K562 (cell line): Measurements from ENCODE around the gene PLXDC1. TPM values are rescaled to one million over a fixed set of nuclear protein-coding genes. Genes with fewer than 3 reads are reported as not detected.
A peak's percentile ranks its signal among the peaks of the same experiment; 100 is the strongest.

Experiments
- ATAC-seq: fragments of 200-7000 bp; cut with Tn5 transposase; 3 replicates; pipeline ENCODE4 v1.9.1; 2020; ENCODE audit warnings: moderate library complexity
- BruUV-seq: library from RNA; stranded (reverse); fragments of 400-500 nt; replicated peaks from 2 replicates; lab custom pipeline; 2021; lab: Mats Ljungman, UMichigan
- CTCF ChIA-PET: fragments of 300-600 bp; formaldehyde crosslinking; extraction: SDS; loops from one replicate; lab custom pipeline; 2021; ENCODE audit warnings: low intra/inter-chr PET ratio; lab: Yijun Ruan, JAX
- POLR2A ChIA-PET: fragments of 300-600, 350-650 bp; sonication (Branson Sonifier 250); formaldehyde crosslinking; extraction: SDS; loops from one replicate; lab custom pipeline; 2021; ENCODE audit warnings: antibody characterized with exemption, inconsistent platforms; lab: Yijun Ruan, JAX
- DNase-seq, 4 experiments: peaks; one replicate each; pipeline versions ENCODE4 v3.0.0 to v3.0.0-alpha.2; 2011 to 2018; ENCODE audit warnings: low spot score in 3 of 4, mixed read lengths in 3 of 4; ENCODE audit errors: extremely low read depth in 1 of 4
- FAIRE-seq: peaks from 2 replicates; lab custom pipeline; 2011; peaks lifted over from hg19 to GRCh38; lab: Jason Lieb, UNC
- H2AFZ ChIP-seq: 2 replicates; pipeline ENCODE4 v1.6.0; 2011; ENCODE audit warnings: low read depth, low read length, control low read depth, inconsistent platforms
- H3K27ac ChIP-seq: fragments of 200-600 bp; 3 replicates; pipeline ENCODE4 v1.8.0; 2011; ENCODE audit warnings: low read depth, mild to moderate bottlenecking, control low read depth, inconsistent platforms, low read length, moderate library complexity, mixed read lengths; ENCODE audit errors: extremely low read depth
- H3K27me3 ChIP-seq, 2 experiments: fragments of 300-600 bp in 1 of 2; 2 replicates in 1 of 2; 3 replicates in 1 of 2; pipeline versions ENCODE4 v1.6.0 to v1.8.0; 2011; ENCODE audit warnings: inconsistent platforms in 2 of 2, low read length in 2 of 2, mild to moderate bottlenecking in 1 of 2, mixed read lengths in 1 of 2, moderate library complexity in 1 of 2; ENCODE audit not compliant: control insufficient read depth in 2 of 2, insufficient read depth in 2 of 2
- H3K36me3 ChIP-seq: fragments of 300-600 bp; 3 replicates; pipeline ENCODE4 v1.8.0; 2011; ENCODE audit warnings: mild to moderate bottlenecking, low read length, inconsistent platforms; ENCODE audit not compliant: control insufficient read depth, insufficient read depth
- H3K4me1 ChIP-seq, 2 experiments: fragments of 200-600 bp in 1 of 2; replicated peaks in 1 of 2; 2 replicates in 1 of 2; 3 replicates in 1 of 2; pipeline versions ENCODE4 v1.5.1 to v1.8.0; 2011; ENCODE audit warnings: inconsistent platforms in 2 of 2, low read length in 2 of 2, mild to moderate bottlenecking in 1 of 2, mixed read lengths in 1 of 2, moderate library complexity in 1 of 2; ENCODE audit not compliant: control insufficient read depth in 2 of 2, insufficient read depth in 2 of 2
- H3K4me2 ChIP-seq: 2 replicates; pipeline ENCODE4 v1.6.1; 2011; ENCODE audit warnings: low read length, control low read depth, inconsistent platforms, mixed read lengths; ENCODE audit not compliant: insufficient read depth
- H3K4me3 ChIP-seq: fragments of 200-600 bp; sonication (generic), shearing (Covaris generic); 2 replicates; pipeline ENCODE4 v1.5.1; 2016; ENCODE audit warnings: control low read depth, inconsistent platforms
- H3K79me2 ChIP-seq: fragments of 200-600 bp; 3 replicates; pipeline ENCODE4 v1.8.0; 2011; ENCODE audit warnings: low read length, inconsistent platforms; ENCODE audit not compliant: control insufficient read depth, insufficient read depth
- H3K9ac ChIP-seq, 2 experiments: 2 replicates each; pipeline versions ENCODE4 v1.6.0 to v1.6.1; 2011; ENCODE audit warnings: low read depth in 2 of 2, low read length in 2 of 2, control low read depth in 1 of 2, inconsistent platforms in 1 of 2, mild to moderate bottlenecking in 1 of 2, mixed read lengths in 1 of 2; ENCODE audit not compliant: insufficient read depth in 1 of 2
- H3K9me1 ChIP-seq: one replicate; pipeline ENCODE4 v1.6.0; 2011; ENCODE audit warnings: inconsistent platforms, mild to moderate bottlenecking, low read length, moderate library complexity; ENCODE audit not compliant: control insufficient read depth, insufficient read depth
- H3K9me3 ChIP-seq: replicated peaks from 2 replicates; pipeline ENCODE4 v1.5.1; 2011; ENCODE audit warnings: low read depth, low read length, inconsistent platforms; ENCODE audit not compliant: control insufficient read depth, insufficient read depth
- H4K20me1 ChIP-seq: replicated peaks from 2 replicates; pipeline ENCODE4 v1.6.1; 2011; ENCODE audit warnings: low read length, inconsistent platforms, mixed read lengths; ENCODE audit not compliant: control insufficient read depth, insufficient read depth
- GTF2F1 ChIP-seq: IDR thresholded peaks from 2 replicates; pipeline ENCODE4 v1.6.1; 2011; ENCODE audit warnings: low read depth, low read length, improper control_type of control experiment
- HDAC1 ChIP-seq, 2 experiments: fragments of 450-650 bp; IDR thresholded peaks; 2 replicates each; pipeline ENCODE4 v1.6.1; 2016 to 2017; ENCODE audit warnings: inconsistent platforms in 1 of 2, mild to moderate bottlenecking in 1 of 2, moderate library complexity in 1 of 2
- ILK ChIP-seq: fragments of 450-650 bp; IDR thresholded peaks from 2 replicates; pipeline ENCODE4 v1.6.1; 2016; ENCODE audit warnings: missing genetic modification characterization, low read depth, mild to moderate bottlenecking, missing compliant biosample characterization, moderate library complexity, borderline replicate concordance
- NELFE ChIP-seq: IDR thresholded peaks from 2 replicates; pipeline ENCODE4 v1.6.1; 2011; ENCODE audit warnings: mild to moderate bottlenecking; ENCODE audit not compliant: insufficient read depth, insufficient read length
- ZNF143 ChIP-seq: sonication (generic); formaldehyde crosslinking; IDR thresholded peaks from 2 replicates; pipeline ENCODE4 v1.9.0; 2022; ENCODE audit warnings: mild to moderate bottlenecking, missing genetic modification reagents
- WGBS: fragments of 100-300 bp; shearing (Covaris generic); methylation state at CpG from one replicate; pipeline ENCODE4 v1.1.6; 2016; ENCODE audit warnings: low coverage, mixed read lengths; ENCODE audit not compliant: insufficient coverage; ENCODE audit errors: missing lambda C conversion rate; 5-methylcytosine and 5-hydroxymethylcytosine counted together
- in situ Hi-C: fragments of 300-500 bp; cut with MboI; formaldehyde crosslinking; loops from 4 replicates; pipeline ENCODE4 v1.15.0; 2018; ENCODE audit warnings: inconsistent platforms, mixed read lengths
- intact Hi-C: fragments of 100-400 bp; cut with micrococcal nuclease; formaldehyde crosslinking; loops from 2 replicates; pipeline ENCODE4 v1.14.2; 2022
- polyA plus RNA-seq, 8 experiments: library from polyadenylated mRNA; depleted of rRNA in 4 of 8; stranded (reverse) in 5 of 8; unstranded in 3 of 8; fragments of >200 nt; fragmentation: Nextera tagmentation in 2 of 8; fragmentation: Illumina TruSeq in 1 of 8; extraction: Ambion mirVana in 2 of 8; extraction: Trizol in 1 of 8; gene quantifications; 2 replicates each; pipeline versions ENCODE4 v1.2.1 to v1.2.3, GENCODE V29; 2011 to 2014; ENCODE audit warnings: inconsistent platforms in 1 of 8, missing spikeins in 1 of 8
- total RNA-seq, 7 experiments: library from RNA; depleted of rRNA in 6 of 7; stranded (reverse); fragments of >200 nt in 6 of 7; fragmentation: Illumina TruSeq in 2 of 7; extraction: Trizol in 2 of 7; gene quantifications; 2 replicates each; pipeline versions ENCODE4 v1.2.1 to v1.2.3, GENCODE V29; 2011 to 2021; ENCODE audit warnings: low replicate concordance in 1 of 7
- TF ChIP-seq, protein P1 (sequence below), 2 experiments: fragments of 150-350 bp in 1 of 2; IDR thresholded peaks; 2 replicates each; pipeline ENCODE4 v1.6.1; 2012 to 2016; ENCODE audit warnings: low read depth in 2 of 2, low read length in 2 of 2, mild to moderate bottlenecking in 1 of 2, moderate library complexity in 1 of 2
- TF ChIP-seq, protein P2 (sequence below): fragments of 450-650 bp; IDR thresholded peaks from one replicate; pipeline ENCODE4 v1.6.1; 2018; ENCODE audit warnings: mild to moderate bottlenecking, moderate library complexity; ENCODE audit not compliant: partially characterized antibody

Gene PLXDC1
- total and polyA plus RNA-seq, 9 of the 15 experiments (the other 6 are each of a cell fraction or from before 2014, with no cell fraction given), result not detected

DNA sequence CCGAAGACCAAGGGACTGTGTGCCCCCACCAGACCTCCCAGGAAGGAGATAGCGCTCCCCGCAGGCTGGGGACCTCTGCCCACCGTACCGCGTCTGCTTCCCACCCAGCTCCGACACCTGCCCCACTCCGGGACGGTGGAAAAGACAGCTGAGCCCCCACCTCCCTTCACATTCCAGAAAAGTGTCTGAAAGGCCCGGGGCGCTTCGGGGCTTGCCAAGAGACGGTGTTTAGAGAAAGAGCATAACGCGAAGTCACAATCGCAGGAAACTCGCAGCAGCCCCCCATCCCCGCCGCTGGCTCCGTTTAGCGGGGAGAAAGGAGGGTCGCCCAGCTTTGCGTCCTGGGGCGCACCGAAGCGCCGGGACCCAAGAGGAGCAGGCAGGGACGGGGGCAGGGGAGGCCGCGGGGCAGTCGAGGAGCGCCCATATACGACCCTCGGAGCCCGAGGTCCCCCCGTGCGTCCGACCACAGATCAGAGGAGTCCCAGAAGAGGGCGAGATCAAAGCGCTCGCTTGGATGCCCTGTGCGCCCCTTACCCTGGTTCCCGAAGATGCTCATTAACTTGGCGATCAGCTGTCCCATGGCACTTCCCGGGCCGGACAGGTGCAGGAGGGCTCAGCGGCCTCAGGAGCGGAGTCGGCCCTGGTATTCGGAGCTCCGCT, 13.9 kb upstream of the PLXDC1 start:
- ChIA-PET CTCF (no interaction called here), POLR2A (interaction anchor here (0.5 to 1.4 kb wide), 9 partner anchors 9 to 277 kb away, joined by 3 to 14 read pairs (median 3); partner anchors contain the start of gene PLXDC1)
- DNase-seq (no peak), FAIRE-seq (no peak), ATAC-seq (no peak)
- peak overlapping the region; percentile 75 for H2AFZ ChIP-seq
- no peaks in the 10 kb centered on the region for H3K79me2 ChIP-seq
- TF ChIP-seq ZNF143 (no peak), NELFE (no peak), ILK (no peak)
- H3K27ac ChIP-seq, result no peak overlapping the region
- intact Hi-C loops (no loop called here), in situ Hi-C loops (no loop called here)
- no TSS peak for BruUV-seq
- peak overlapping the region; percentile 70; the same call in 1 of the 2 replicates for H3K4me2 ChIP-seq
- H3K9me1 ChIP-seq, result no peaks in the 10 kb centered on the region
- H3K9me3 ChIP-seq, result no peaks in the 10 kb centered on the region
- H3K36me3 ChIP-seq, result no peaks in the 10 kb centered on the region
- peaks cover 5 to 19% of the 10 kb centered on the region in 2 experiments; a peak in 3 of 5 replicates for H3K4me1 ChIP-seq
- 57% methylated on average over 29 of the region's 51 CpGs for WGBS
- peak overlapping the region in 1 of 2 experiments; percentile 62; a peak in 1 of 4 replicates for H3K9ac ChIP-seq
- peaks cover 0 to 6% of the 10 kb centered on the region in 2 experiments; a peak in 2 of 5 replicates for H3K27me3 ChIP-seq
- H4K20me1 ChIP-seq, result no peaks in the 10 kb centered on the region
- H3K4me3 ChIP-seq, result no peak overlapping the region

DNA sequence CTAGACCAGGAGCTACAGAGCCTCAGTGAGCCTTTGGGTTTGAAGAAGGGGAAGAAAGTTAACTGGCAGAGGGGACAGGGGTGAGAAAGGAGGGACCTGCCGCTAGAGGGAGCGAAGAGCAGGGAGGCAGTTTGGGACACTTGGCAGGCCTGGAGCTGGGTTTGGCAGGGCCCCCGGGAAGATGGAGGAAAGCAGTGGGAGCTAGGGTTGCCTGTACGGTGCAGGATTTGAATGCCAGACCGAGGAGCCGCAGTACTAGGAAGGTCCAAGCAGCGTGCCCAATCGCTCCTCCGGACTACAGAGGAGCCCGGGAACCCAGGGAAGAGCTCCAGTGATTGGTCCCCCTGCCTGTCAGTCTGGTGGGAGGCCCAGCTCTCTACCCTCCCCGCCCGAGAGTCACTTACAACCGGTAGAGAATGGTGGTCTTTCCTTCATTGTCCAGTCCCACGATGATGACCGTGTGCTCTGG, 13.3 kb upstream of the PLXDC1 start:
- Histone ChIP-seq H3K27me3 (peaks cover 0 to 7% of the 10 kb centered on the region in 2 experiments; a peak in 2 of 5 replicates), H3K9me3 (no peaks in the 10 kb centered on the region), H3K4me2 (peak overlapping the region; percentile 70), H3K4me3 (no peak overlapping the region), H3K27ac (no peak overlapping the region), H4K20me1 (no peaks in the 10 kb centered on the region), H3K9ac (peak overlapping the region in 1 of 2 experiments; percentile 62; a peak in 2 of 4 replicates), H3K9me1 (no peaks in the 10 kb centered on the region), H2AFZ (peak overlapping the region; percentile 75), H3K4me1 (peaks cover 5 to 19% of the 10 kb centered on the region in 2 experiments; a peak in 3 of 5 replicates), H3K36me3 (no peaks in the 10 kb centered on the region), H3K79me2 (no peaks in the 10 kb centered on the region)
- ATAC-seq (peak; percentile 94), DNase-seq (peak; percentile 74 to 91 (median 86)), FAIRE-seq (peak; percentile 81)
- in situ Hi-C loops, result no loop called here
- intact Hi-C loops, result no loop called here
- WGBS, result 12% methylated on average over 15 of the region's 15 CpGs
- ChIA-PET CTCF (interaction anchor here (0.7 kb wide), 1 partner anchor 80 kb away, joined by 4 read pairs; no protein-coding TSS in a partner anchor), POLR2A (interaction anchor here (0.5 to 1.4 kb wide), 8 partner anchors 9 to 277 kb away, joined by 3 to 14 read pairs (median 3); partner anchors contain the start of gene PLXDC1)
- BruUV-seq, result no TSS peak
- TF ChIP-seq HDAC1 (IDR thresholded peaks at IDR 0.05) (no peak), GTF2F1 (no peak)
- TF ChIP-seq, protein P1, sequence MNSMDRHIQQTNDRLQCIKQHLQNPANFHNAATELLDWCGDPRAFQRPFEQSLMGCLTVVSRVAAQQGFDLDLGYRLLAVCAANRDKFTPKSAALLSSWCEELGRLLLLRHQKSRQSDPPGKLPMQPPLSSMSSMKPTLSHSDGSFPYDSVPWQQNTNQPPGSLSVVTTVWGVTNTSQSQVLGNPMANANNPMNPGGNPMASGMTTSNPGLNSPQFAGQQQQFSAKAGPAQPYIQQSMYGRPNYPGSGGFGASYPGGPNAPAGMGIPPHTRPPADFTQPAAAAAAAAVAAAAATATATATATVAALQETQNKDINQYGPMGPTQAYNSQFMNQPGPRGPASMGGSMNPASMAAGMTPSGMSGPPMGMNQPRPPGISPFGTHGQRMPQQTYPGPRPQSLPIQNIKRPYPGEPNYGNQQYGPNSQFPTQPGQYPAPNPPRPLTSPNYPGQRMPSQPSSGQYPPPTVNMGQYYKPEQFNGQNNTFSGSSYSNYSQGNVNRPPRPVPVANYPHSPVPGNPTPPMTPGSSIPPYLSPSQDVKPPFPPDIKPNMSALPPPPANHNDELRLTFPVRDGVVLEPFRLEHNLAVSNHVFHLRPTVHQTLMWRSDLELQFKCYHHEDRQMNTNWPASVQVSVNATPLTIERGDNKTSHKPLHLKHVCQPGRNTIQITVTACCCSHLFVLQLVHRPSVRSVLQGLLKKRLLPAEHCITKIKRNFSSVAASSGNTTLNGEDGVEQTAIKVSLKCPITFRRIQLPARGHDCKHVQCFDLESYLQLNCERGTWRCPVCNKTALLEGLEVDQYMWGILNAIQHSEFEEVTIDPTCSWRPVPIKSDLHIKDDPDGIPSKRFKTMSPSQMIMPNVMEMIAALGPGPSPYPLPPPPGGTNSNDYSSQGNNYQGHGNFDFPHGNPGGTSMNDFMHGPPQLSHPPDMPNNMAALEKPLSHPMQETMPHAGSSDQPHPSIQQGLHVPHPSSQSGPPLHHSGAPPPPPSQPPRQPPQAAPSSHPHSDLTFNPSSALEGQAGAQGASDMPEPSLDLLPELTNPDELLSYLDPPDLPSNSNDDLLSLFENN (IDR thresholded peaks at IDR 0.05; ENCODE audit: low read depth in 2 of 2, low read length in 2 of 2), result no peak
- TF ChIP-seq, protein P2, sequence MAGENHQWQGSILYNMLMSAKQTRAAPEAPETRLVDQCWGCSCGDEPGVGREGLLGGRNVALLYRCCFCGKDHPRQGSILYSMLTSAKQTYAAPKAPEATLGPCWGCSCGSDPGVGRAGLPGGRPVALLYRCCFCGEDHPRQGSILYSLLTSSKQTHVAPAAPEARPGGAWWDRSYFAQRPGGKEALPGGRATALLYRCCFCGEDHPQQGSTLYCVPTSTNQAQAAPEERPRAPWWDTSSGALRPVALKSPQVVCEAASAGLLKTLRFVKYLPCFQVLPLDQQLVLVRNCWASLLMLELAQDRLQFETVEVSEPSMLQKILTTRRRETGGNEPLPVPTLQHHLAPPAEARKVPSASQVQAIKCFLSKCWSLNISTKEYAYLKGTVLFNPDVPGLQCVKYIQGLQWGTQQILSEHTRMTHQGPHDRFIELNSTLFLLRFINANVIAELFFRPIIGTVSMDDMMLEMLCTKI, result no peak
